ENCODE results near the gene HBQ1.

The HBQ1 gene

GRCh38 chr16:228852-229730 lies 48.8 kb downstream of the HBQ1 start, which contains the start of gene LUC7L:
Gene LUC7L, minus strand, starts transcription at chr16:229449. Its CDS starts 110 bp downstream, at chr16:229339.
- Histone ChIP-seq H3K4me1 (ENCODE audit: control insufficient read depth, insufficient read depth, low read length) (no peaks in the 10 kb centered on the region), H3K36me3 (ENCODE audit: control insufficient read depth in 2 of 2, insufficient read depth in 1 of 2, low read length in 2 of 2) (peaks cover 14 to 35% of the 10 kb centered on the region in 2 experiments), H3K4me3 (ENCODE audit: low read depth, low read length) (peak within 1 kb of the TSS; percentile 89), H3K27ac (ENCODE audit: extremely low read depth, low read depth, low read length) (peak within 1 kb of the TSS; percentile 99), H3K9me3 (ENCODE audit: control insufficient read depth, insufficient read depth, low read depth, low read length) (no peaks in the 10 kb centered on the region)
- POLR2A ChIA-PET = interaction anchor here (0.7 to 3.9 kb wide), 4 partner anchors 10 to 123 kb away, joined by 3 to 31 read pairs (median 4); partner anchors contain the start of gene AXIN1
- CTCF ChIA-PET = interaction anchor here (0.6 to 1.1 kb wide), 7 partner anchors 9 to 136 kb away, joined by 3 to 4 read pairs (median 3); no protein-coding TSS in a partner anchor
- TF ChIP-seq ZSCAN23 (tag by site-specific recombination; IDR thresholded peaks at IDR 0.05) (no peak), ZNF830 (tag by site-specific recombination; IDR thresholded peaks at IDR 0.05; ENCODE audit: low read depth) (no peak), ZNF747 (tag by site-specific recombination; IDR thresholded peaks at IDR 0.05) (no peak), ZFP41 (tag by site-specific recombination; IDR thresholded peaks at IDR 0.05; ENCODE audit: borderline replicate concordance) (no peak), ZBTB7A (tag by site-specific recombination; IDR thresholded peaks at IDR 0.05; ENCODE audit: low read depth) (peak; percentile 90), PRDM4 (tag by site-specific recombination; IDR thresholded peaks at IDR 0.05) (no peak), ZBTB20 (tag by site-specific recombination; IDR thresholded peaks at IDR 0.05) (peak; percentile 83), ZNF155 (tag by site-specific recombination; IDR thresholded peaks at IDR 0.05) (no peak), ZNF10 (tag by site-specific recombination; IDR thresholded peaks at IDR 0.05) (no peak), ZNF596 (tag by site-specific recombination; IDR thresholded peaks at IDR 0.05) (no peak), ZNF501 (tag by site-specific recombination; IDR thresholded peaks at IDR 0.05) (peak; percentile 96), ZBTB17 (tag by site-specific recombination; IDR thresholded peaks at IDR 0.05) (peak; percentile 96), ZIC2 (tag by site-specific recombination; IDR thresholded peaks at IDR 0.05) (peak; percentile 36; the same call in 1 of the 2 replicates), YY2 (tag by site-specific recombination; IDR thresholded peaks at IDR 0.05) (peak; percentile 84), ZNF394 (tag by site-specific recombination; IDR thresholded peaks at IDR 0.05; ENCODE audit: borderline replicate concordance) (no peak; the same call in 1 of the 2 replicates), ZBTB6 (tag by site-specific recombination; IDR thresholded peaks at IDR 0.05) (peak; percentile 3; the same call in 1 of the 2 replicates), KLF7 (tag by site-specific recombination; IDR thresholded peaks at IDR 0.05; ENCODE audit: borderline replicate concordance) (0 out of 2 replicates have a peak, but pooled peaks have one; percentile 51), ZNF423 (tag by site-specific recombination; IDR thresholded peaks at IDR 0.05) (no peak), ZBTB26 (tag by site-specific recombination; optimal IDR thresholded peaks at IDR 0.05) (peak; percentile 83), GFI1B (tag by site-specific recombination; IDR thresholded peaks at IDR 0.05) (no peak), ZBTB44 (tag by site-specific recombination; IDR thresholded peaks at IDR 0.05) (no peak), ZNF580 (tag by site-specific recombination; IDR thresholded peaks at IDR 0.05) (peak; percentile 74), ZFP69B (tag by site-specific recombination; IDR thresholded peaks at IDR 0.05) (peak; percentile 61; the same call in 1 of the 2 replicates), KLF10 (tag by site-specific recombination; IDR thresholded peaks at IDR 0.05) (peak; percentile 65; the same call in 1 of the 2 replicates), ZNF24 (tag by site-specific recombination; IDR thresholded peaks at IDR 0.05) (peak; percentile 69), PBX3 (CRISPR knock-in tag; IDR thresholded peaks at IDR 0.05) (peak; percentile 93)
